Epithelial cell of proximal tubule (primary cell): ENCODE measurements around the gene SUPT20H. TPM values are rescaled to one million over a fixed set of nuclear protein-coding genes. Genes with fewer than 3 reads are reported as not detected.

Experiments
- DNase-seq: peaks from one replicate; pipeline ENCODE4 v3.0.0-alpha.2; 2011; ENCODE audit warnings: low read depth
- H3K4me3 ChIP-seq: 2 replicates; pipeline ENCODE4 v1.5.1; 2011; ENCODE audit warnings: low read depth, mild to moderate bottlenecking, low read length
- total RNA-seq: library from RNA; depleted of rRNA; stranded (reverse); fragments of >200 nt; gene quantifications from 2 replicates; pipeline ENCODE4 v1.2.3, GENCODE V29; 2015
- TF ChIP-seq, protein P1 (sequence below): conservative IDR thresholded peaks from 2 replicates; pipeline ENCODE4 v1.5.1; 2012; ENCODE audit warnings: low read depth, mild to moderate bottlenecking, low read length

SUPT20H gene
- 40.7 and 41.4 TPM in 2 replicates for total RNA-seq

GRCh38 chr13:37058910-37059847, at the start of gene SUPT20H:
Gene SUPT20H, minus strand, starts transcription at chr13:37059688. Its CDS starts 8,198 bp downstream, at chr13:37051490.
- TF ChIP-seq, protein P1, sequence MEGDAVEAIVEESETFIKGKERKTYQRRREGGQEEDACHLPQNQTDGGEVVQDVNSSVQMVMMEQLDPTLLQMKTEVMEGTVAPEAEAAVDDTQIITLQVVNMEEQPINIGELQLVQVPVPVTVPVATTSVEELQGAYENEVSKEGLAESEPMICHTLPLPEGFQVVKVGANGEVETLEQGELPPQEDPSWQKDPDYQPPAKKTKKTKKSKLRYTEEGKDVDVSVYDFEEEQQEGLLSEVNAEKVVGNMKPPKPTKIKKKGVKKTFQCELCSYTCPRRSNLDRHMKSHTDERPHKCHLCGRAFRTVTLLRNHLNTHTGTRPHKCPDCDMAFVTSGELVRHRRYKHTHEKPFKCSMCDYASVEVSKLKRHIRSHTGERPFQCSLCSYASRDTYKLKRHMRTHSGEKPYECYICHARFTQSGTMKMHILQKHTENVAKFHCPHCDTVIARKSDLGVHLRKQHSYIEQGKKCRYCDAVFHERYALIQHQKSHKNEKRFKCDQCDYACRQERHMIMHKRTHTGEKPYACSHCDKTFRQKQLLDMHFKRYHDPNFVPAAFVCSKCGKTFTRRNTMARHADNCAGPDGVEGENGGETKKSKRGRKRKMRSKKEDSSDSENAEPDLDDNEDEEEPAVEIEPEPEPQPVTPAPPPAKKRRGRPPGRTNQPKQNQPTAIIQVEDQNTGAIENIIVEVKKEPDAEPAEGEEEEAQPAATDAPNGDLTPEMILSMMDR = no peak

GRCh38 chr13:37109051-37109678, 49.7 kb upstream of the SUPT20H start:
- TF ChIP-seq, protein P1 = peak; percentile 72
- DNase-seq = no peak

More at GRCh38 chr13:37058910-37059847, at the start of gene SUPT20H:
- no peak for DNase-seq
- peak within 1 kb of the TSS; percentile 80 for H3K4me3 ChIP-seq

GRCh38 chr13:37107868-37108267, 48.4 kb upstream of the SUPT20H start:
- H3K4me3 ChIP-seq = no peak overlapping the region
- TF ChIP-seq, protein P1 = no peak
- DNase-seq = no peak

More at GRCh38 chr13:37109051-37109678, 49.7 kb upstream of the SUPT20H start:
- H3K4me3 ChIP-seq = no peak overlapping the region

DNA sequence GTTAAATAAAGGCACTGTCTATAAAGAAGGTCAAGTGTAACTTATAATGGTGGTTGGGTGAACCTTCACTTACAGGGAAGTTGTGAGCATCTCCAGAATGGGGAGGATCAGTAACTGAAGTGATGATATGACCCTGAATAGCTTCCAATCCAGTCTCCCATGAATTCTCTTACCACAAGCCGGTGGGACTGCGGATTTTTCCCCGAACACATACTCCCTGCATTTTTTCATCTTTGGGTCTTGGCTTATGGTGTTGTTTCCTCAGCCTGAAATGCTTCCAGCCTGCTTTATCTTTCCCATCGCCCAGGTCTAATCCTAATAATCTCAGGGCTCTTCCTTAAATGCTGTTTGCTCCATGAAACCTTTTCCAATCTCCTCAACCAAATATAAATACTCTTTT, 48.0 kb upstream of the SUPT20H start:
- H3K4me3 ChIP-seq = no peak overlapping the region
- TF ChIP-seq, protein P1 = no peak
- no peak for DNase-seq

GRCh38 chr13:37106642-37107041, 47.2 kb upstream of the SUPT20H start:
- no peak overlapping the region for H3K4me3 ChIP-seq
- DNase-seq = no peak
- TF ChIP-seq, protein P1 = no peak

DNA sequence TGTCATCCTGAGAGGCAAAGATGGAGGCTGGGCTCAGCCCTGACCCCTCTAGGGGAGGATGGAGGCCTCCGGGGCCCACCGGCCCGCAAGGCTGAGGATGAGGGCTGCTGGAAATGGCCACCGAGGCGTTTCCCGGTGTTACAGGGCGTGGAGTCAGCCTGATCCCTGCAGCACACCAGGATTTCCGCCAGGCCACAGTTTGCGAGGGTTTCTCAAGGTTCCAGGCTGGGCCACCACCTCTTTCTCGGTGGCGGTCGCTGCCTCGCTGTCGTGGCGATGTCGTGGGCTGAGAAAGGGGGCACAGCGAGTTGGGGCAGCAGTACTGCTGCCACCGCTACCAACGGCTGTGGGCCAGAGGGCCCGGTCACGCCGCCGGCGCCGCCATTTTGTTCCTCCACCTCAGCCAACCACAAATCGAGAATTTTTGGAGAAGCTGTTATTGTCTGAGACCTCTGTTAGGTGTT, 45.8 kb upstream of the SUPT20H start, which contains the start of gene CSNK1A1L:
CSNK1A1L (minus strand) TSS at position 414 of the 464 bp plus-strand sequence; CDS start at position 6, 408 bp downstream.
- TF ChIP-seq, protein P1 = no peak
- no peak within 1 kb of the TSS for H3K4me3 ChIP-seq
- DNase-seq = no peak
